Natural killer cell (primary cell): ENCODE measurements around the gene NATD1. TPM values are rescaled to one million over a fixed set of nuclear protein-coding genes. Genes with fewer than 3 reads are reported as not detected.

Source experiments
- ATAC-seq, 3 donors: fragments of 150-1000 bp in 2 of 3; fragments of 200-7000 bp in 1 of 3; cut with Tn5 transposase; 1 replicate in 1 of 3; 2 replicates in 2 of 3; pipeline ENCODE4 v1.10.0; 2021; ENCODE audit warnings: mild to moderate bottlenecking in 2 of 3, moderate library complexity in 2 of 3
- DNase-seq, 2 donors: peaks; one replicate each; pipeline versions ENCODE4 v3.0.0 to v3.0.0-alpha.2; 2013 to 2021; ENCODE audit warnings: mixed read lengths in 1 of 2
- H3K27ac ChIP-seq: one replicate; pipeline ENCODE4 v1.5.1; 2013; ENCODE audit warnings: mild to moderate bottlenecking, low read length
- H3K27me3 ChIP-seq: one replicate; pipeline ENCODE4 v1.6.1; 2013; ENCODE audit warnings: low read length; ENCODE audit not compliant: control insufficient read depth, insufficient read depth
- H3K36me3 ChIP-seq: one replicate; pipeline ENCODE4 v1.6.1; 2013; ENCODE audit warnings: low read length; ENCODE audit not compliant: control insufficient read depth, insufficient read depth
- H3K4me1 ChIP-seq: one replicate; pipeline ENCODE4 v1.6.1; 2013; ENCODE audit warnings: low read length; ENCODE audit not compliant: control insufficient read depth, insufficient read depth
- H3K4me3 ChIP-seq: one replicate; pipeline ENCODE4 v1.5.1; 2013; ENCODE audit warnings: low read length
- H3K9me3 ChIP-seq: one replicate; pipeline ENCODE4 v1.6.1; 2013; ENCODE audit warnings: low read length; ENCODE audit not compliant: control insufficient read depth, insufficient read depth
- H3K27ac Mint-ChIP-seq, 2 donors: one replicate each; pipeline ENCODE4 v1.8.0; 2022; ENCODE audit warnings: mild to moderate bottlenecking in 2 of 2, mixed read lengths in 2 of 2, moderate library complexity in 1 of 2
- H3K27me3 Mint-ChIP-seq, 2 donors: one replicate each; pipeline ENCODE4 v1.8.0; 2022; ENCODE audit warnings: low read depth in 2 of 2, mixed read lengths in 2 of 2
- H3K36me3 Mint-ChIP-seq: one replicate; pipeline ENCODE4 v1.8.0; 2022; ENCODE audit warnings: mixed read lengths
- H3K4me1 Mint-ChIP-seq, 2 donors: one replicate each; pipeline ENCODE4 v1.8.0; 2022; ENCODE audit warnings: mixed read lengths in 2 of 2
- H3K4me3 Mint-ChIP-seq: one replicate; pipeline ENCODE4 v1.8.0; 2022; ENCODE audit warnings: mild to moderate bottlenecking, moderate library complexity, mixed read lengths
- H3K9me3 Mint-ChIP-seq, 2 donors: one replicate each; pipeline ENCODE4 v1.8.0; 2022; ENCODE audit warnings: mixed read lengths in 2 of 2
- WGBS: methylation state at CpG from one replicate; pipeline ENCODE4 v1.1.7; 2013; ENCODE audit warnings: missing lambda C conversion rate; ENCODE audit not compliant: insufficient coverage; 5-methylcytosine and 5-hydroxymethylcytosine counted together
- intact Hi-C: fragments of 100-400 bp; cut with micrococcal nuclease; formaldehyde crosslinking; loops from one replicate; pipeline ENCODE4 v1.14.2; 2022
- total RNA-seq, 4 donors: library from RNA; stranded (reverse); fragments of 120-200 nt in 1 of 4; gene quantifications; one replicate each; pipeline versions ENCODE4 v1.2.3 to v1.2.4, GENCODE V29; 2013 to 2022
- TF ChIP-seq, protein P1 (sequence below): fragments of 200-600 bp; IDR thresholded peaks from one replicate; pipeline ENCODE4 v1.8.0; 2022; ENCODE audit warnings: antibody characterized with exemption

NATD1 gene
- total RNA-seq, 3 donors from 2014 or later (not counting 1 experiment from before 2014, with no cell fraction given): 10.9 to 16.3 (median 14.1) TPM

DNA sequence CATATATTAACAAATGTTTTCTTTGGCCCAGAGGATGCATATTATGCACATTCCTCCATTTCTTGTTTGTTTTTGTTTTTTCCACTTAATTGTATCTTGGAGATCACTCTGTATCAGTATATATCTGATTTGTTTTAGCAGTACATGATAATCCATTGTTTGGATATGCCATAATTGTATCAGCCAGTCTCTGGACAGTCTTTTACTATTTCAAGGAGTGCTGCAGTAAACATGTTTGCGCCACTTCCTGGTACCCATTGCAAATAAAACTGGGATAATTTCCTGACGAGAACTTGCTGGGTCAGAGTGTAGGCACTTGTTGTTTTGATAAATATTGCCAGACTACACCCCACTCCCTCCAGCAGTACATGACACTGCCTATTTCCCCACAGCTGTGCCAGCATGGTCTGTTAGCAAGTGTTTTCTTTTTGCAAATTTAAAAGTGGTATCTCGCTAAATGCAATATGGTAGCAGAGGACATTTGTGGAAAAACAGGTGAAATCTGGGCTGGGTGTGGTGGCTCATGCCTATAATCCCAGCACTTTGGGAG, 34.3 kb downstream of the NATD1 start:
- H3K27ac Mint-ChIP-seq: no peak overlapping the region
- no peaks in the 10 kb centered on the region for H3K27me3 Mint-ChIP-seq
- peaks cover 11% of the 10 kb centered on the region for H3K4me1 ChIP-seq
- H3K9me3 Mint-ChIP-seq: no peaks in the 10 kb centered on the region
- no peaks in the 10 kb centered on the region for H3K36me3 Mint-ChIP-seq
- TF ChIP-seq, protein P1, sequence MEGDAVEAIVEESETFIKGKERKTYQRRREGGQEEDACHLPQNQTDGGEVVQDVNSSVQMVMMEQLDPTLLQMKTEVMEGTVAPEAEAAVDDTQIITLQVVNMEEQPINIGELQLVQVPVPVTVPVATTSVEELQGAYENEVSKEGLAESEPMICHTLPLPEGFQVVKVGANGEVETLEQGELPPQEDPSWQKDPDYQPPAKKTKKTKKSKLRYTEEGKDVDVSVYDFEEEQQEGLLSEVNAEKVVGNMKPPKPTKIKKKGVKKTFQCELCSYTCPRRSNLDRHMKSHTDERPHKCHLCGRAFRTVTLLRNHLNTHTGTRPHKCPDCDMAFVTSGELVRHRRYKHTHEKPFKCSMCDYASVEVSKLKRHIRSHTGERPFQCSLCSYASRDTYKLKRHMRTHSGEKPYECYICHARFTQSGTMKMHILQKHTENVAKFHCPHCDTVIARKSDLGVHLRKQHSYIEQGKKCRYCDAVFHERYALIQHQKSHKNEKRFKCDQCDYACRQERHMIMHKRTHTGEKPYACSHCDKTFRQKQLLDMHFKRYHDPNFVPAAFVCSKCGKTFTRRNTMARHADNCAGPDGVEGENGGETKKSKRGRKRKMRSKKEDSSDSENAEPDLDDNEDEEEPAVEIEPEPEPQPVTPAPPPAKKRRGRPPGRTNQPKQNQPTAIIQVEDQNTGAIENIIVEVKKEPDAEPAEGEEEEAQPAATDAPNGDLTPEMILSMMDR: no peak
- ATAC-seq: no peak
- H3K4me3 ChIP-seq: no peak overlapping the region
- WGBS: 90% methylated on average over 3 of the region's 3 CpGs
- no peaks in the 10 kb centered on the region for H3K36me3 ChIP-seq
- no peaks in the 10 kb centered on the region for H3K9me3 ChIP-seq
- no peak for DNase-seq
- H3K4me1 Mint-ChIP-seq: peaks cover 11 to 19% of the 10 kb centered on the region in 2 donors
- H3K4me3 Mint-ChIP-seq: no peak overlapping the region
- no peak overlapping the region for H3K27ac ChIP-seq
- no peaks in the 10 kb centered on the region for H3K27me3 ChIP-seq
- intact Hi-C loops: no loop called here

DNA sequence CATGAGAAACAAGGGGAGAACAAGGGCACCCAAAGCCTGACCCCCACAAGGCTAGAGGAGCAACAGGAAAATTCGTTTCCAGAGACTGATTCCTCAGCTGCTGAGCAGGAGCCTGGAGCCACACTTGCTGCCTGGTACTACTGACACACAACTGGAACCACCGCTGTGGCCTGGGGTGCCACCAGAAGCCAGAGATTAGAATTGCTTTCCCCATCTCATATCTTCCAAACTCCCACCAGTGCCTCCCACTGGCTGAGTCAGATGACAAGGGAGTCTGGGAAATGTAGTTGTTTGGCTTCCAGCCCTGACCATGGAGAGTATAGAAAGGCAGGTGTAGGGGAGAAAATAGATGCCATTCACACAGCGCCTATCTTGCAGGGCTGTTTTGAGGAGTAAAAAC, 35.1 kb downstream of the NATD1 start:
- Histone ChIP-seq H3K27ac (no peak overlapping the region), H3K27me3 (no peaks in the 10 kb centered on the region), H3K4me1 (peaks cover 15% of the 10 kb centered on the region), H3K4me3 (no peak overlapping the region), H3K36me3 (no peaks in the 10 kb centered on the region), H3K9me3 (no peaks in the 10 kb centered on the region)
- Mint-ChIP-seq H3K27me3 (no peaks in the 10 kb centered on the region), H3K27ac (no peak overlapping the region), H3K36me3 (no peaks in the 10 kb centered on the region), H3K9me3 (no peaks in the 10 kb centered on the region), H3K4me3 (no peak overlapping the region), H3K4me1 (peaks cover 15 to 23% of the 10 kb centered on the region in 2 donors)
- no peak for DNase-seq
- WGBS: 89% methylated on average over 3 of the region's 3 CpGs
- TF ChIP-seq, protein P1: no peak
- intact Hi-C loops: no loop called here
- no peak for ATAC-seq

DNA sequence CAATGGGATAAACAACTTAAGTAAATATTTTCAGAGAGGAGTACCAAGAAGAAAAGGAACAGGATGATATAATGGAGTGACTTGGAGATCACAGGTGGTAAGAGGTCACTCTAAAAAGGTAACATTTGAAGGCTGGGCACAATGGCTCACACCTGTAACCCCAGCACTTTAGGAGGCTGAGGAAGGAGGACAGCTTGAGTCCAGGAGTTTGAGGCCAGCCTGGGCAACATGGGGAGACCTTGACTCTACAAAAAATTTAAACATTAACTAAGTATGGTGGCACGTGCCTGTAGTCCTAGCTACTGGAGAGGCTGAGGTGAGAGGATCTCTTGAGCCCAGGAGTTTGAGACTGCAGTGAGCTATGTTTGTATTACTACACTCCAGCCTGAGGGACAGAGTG, 35.9 kb downstream of the NATD1 start:
- no peak for ATAC-seq
- no peak overlapping the region for H3K27ac ChIP-seq
- TF ChIP-seq, protein P1: no peak
- no peak for DNase-seq
- no peak overlapping the region for H3K27ac Mint-ChIP-seq
- peaks cover 21% of the 10 kb centered on the region for H3K4me1 ChIP-seq
- no peak overlapping the region for H3K4me3 ChIP-seq
- H3K36me3 ChIP-seq: no peaks in the 10 kb centered on the region
- intact Hi-C loops: no loop called here
- 100% methylated on average over 1 of the region's 1 CpG for whole genome bisulfite sequencing
- no peaks in the 10 kb centered on the region for H3K9me3 ChIP-seq
- H3K27me3 ChIP-seq: no peaks in the 10 kb centered on the region
- H3K27me3 Mint-ChIP-seq: no peaks in the 10 kb centered on the region
- no peaks in the 10 kb centered on the region for H3K36me3 Mint-ChIP-seq
- H3K4me3 Mint-ChIP-seq: no peak overlapping the region
- H3K4me1 Mint-ChIP-seq: peaks cover 23 to 30% of the 10 kb centered on the region in 2 donors
- H3K9me3 Mint-ChIP-seq: no peaks in the 10 kb centered on the region

DNA sequence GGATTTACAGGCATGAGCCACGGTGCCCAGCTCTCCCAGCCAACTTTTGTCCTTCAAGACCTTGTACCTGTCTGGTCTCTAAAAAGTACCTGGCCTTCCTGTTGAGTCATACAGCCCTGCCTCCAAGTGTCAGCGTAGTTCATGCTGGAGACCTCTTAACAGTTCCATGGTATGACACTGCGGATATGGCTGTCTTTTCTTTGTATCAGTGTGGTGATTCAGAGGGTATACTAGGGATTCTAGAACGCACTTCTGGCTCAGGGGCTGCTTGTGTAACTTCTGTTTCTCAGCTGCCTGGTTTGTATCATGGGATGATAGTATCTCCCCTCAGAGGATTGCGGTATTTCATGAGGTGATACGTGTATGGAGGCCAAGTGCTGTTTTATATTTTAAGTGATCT, 37.3 kb downstream of the NATD1 start:
- Histone ChIP-seq H3K36me3 (no peaks in the 10 kb centered on the region), H3K9me3 (no peaks in the 10 kb centered on the region), H3K27me3 (no peaks in the 10 kb centered on the region), H3K4me3 (no peak overlapping the region), H3K27ac (no peak overlapping the region), H3K4me1 (peaks cover 31% of the 10 kb centered on the region)
- H3K27me3 Mint-ChIP-seq: no peaks in the 10 kb centered on the region
- 91% methylated on average over 4 of the region's 6 CpGs for WGBS
- intact Hi-C loops: loop anchor here (2.0 kb wide), 3 partner anchors 89 to 295 kb away; partner anchors contain the start of genes DHRS7B and USP22
- peak overlapping the region; percentile 92 to 95 for H3K27ac Mint-ChIP-seq
- TF ChIP-seq, protein P1: no peak
- H3K4me1 Mint-ChIP-seq: peaks cover 34 to 42% of the 10 kb centered on the region in 2 donors
- no peak for ATAC-seq
- DNase-seq: no peak
- no peaks in the 10 kb centered on the region for H3K9me3 Mint-ChIP-seq
- H3K36me3 Mint-ChIP-seq: no peaks in the 10 kb centered on the region
- H3K4me3 Mint-ChIP-seq: peak overlapping the region; percentile 96
